Immature natural killer cell (primary cell): ENCODE data around the gene ANO1. TPM values are rescaled to one million over a fixed set of nuclear protein-coding genes. Genes with fewer than 3 reads are reported as not detected.
"Not testable (repeated sequence)": the region's sequence is repeated elsewhere in the genome, so short reads cannot be mapped to it uniquely, and the experiment has no call there.

Experiments used
- DNase-seq, 3 donors: peaks; one replicate each; pipeline ENCODE4 v3.0.0; 2022; ENCODE audit warnings: mixed read lengths in 1 of 3
- H3K27ac Mint-ChIP-seq, 6 donors: one replicate each; pipeline ENCODE4 v1.8.0; 2020; ENCODE audit warnings: mixed read lengths in 6 of 6, mild to moderate bottlenecking in 5 of 6, inconsistent platforms in 4 of 6, moderate library complexity in 3 of 6
- H3K27me3 Mint-ChIP-seq, 3 donors: one replicate each; pipeline ENCODE4 v1.8.0; 2020 to 2021; ENCODE audit warnings: low read depth in 3 of 3, mild to moderate bottlenecking in 3 of 3, mixed read lengths in 3 of 3, moderate library complexity in 3 of 3, inconsistent platforms in 1 of 3
- H3K36me3 Mint-ChIP-seq, 3 donors: one replicate each; pipeline ENCODE4 v1.8.0; 2020; ENCODE audit warnings: mixed read lengths in 3 of 3, inconsistent platforms in 2 of 3, mild to moderate bottlenecking in 2 of 3
- H3K4me1 Mint-ChIP-seq, 2 donors: one replicate each; pipeline ENCODE4 v1.8.0; 2020; ENCODE audit warnings: inconsistent platforms in 2 of 2, mild to moderate bottlenecking in 2 of 2, mixed read lengths in 2 of 2, moderate library complexity in 1 of 2
- H3K4me3 Mint-ChIP-seq, 5 donors: one replicate each; pipeline ENCODE4 v1.8.0; 2020; ENCODE audit warnings: mild to moderate bottlenecking in 5 of 5, mixed read lengths in 5 of 5, inconsistent platforms in 3 of 5, moderate library complexity in 3 of 5
- H3K9me3 Mint-ChIP-seq, 6 donors: one replicate each; pipeline ENCODE4 v1.8.0; 2020; ENCODE audit warnings: mild to moderate bottlenecking in 6 of 6, mixed read lengths in 6 of 6, inconsistent platforms in 4 of 6, moderate library complexity in 3 of 6
- polyA plus RNA-seq, 3 donors: library from polyadenylated mRNA; unstranded; fragments of 300-500 nt; fragmentation: Illumina TruSeq; gene quantifications; one replicate each; pipeline ENCODE4 v1.2.3, GENCODE V29; 2021

ANO1 gene
- polyA plus RNA-seq, 3 donors from 2014 or later: not detected

GRCh38 chr11:70192666-70193410, 114.7 kb downstream of the ANO1 start:
- Mint-ChIP-seq H3K27me3 (peaks cover 2 to 15% (median 8%) of the 10 kb centered on the region in 3 donors), H3K4me1 (no peaks in the 10 kb centered on the region), H3K36me3 (no peaks in the 10 kb centered on the region), H3K9me3 (no peaks in the 10 kb centered on the region), H3K27ac (peak overlapping the region in 1 of 6 donors; percentile 57), H3K4me3 (no peak overlapping the region)
- no peak for DNase-seq

- DNase-seq: no peak
- no peaks in the 10 kb centered on the region for H3K36me3 Mint-ChIP-seq
- no peak overlapping the region for H3K4me3 Mint-ChIP-seq
- H3K9me3 Mint-ChIP-seq: no peaks in the 10 kb centered on the region
- H3K4me1 Mint-ChIP-seq: no peaks in the 10 kb centered on the region
- H3K27ac Mint-ChIP-seq: no peak overlapping the region
- H3K27me3 Mint-ChIP-seq: peaks cover 0 to 15% (median 6%) of the 10 kb centered on the region in 3 donors
Observed at GRCh38 chr11:70193411-70194292, 115.5 kb downstream of the ANO1 start.

- Mint-ChIP-seq H3K36me3 (no peaks in the 10 kb centered on the region), H3K4me3 (no peak overlapping the region)
Observed at GRCh38 chr11:70194792-70195791, 117.0 kb downstream of the ANO1 start.

GRCh38 chr11:70200212-70200844, 122.2 kb downstream of the ANO1 start:
- peaks cover 25 to 28% of the 10 kb centered on the region in 2 donors for H3K4me1 Mint-ChIP-seq
- DNase-seq: no peak
- H3K27ac Mint-ChIP-seq: no peak overlapping the region
- no peaks in the 10 kb centered on the region for H3K36me3 Mint-ChIP-seq
- no peaks in the 10 kb centered on the region for H3K9me3 Mint-ChIP-seq
- no peak overlapping the region for H3K4me3 Mint-ChIP-seq
- peaks cover 9 to 25% (median 22%) of the 10 kb centered on the region in 3 donors for H3K27me3 Mint-ChIP-seq

More at GRCh38 chr11:70194792-70195791, 117.0 kb downstream of the ANO1 start:
- Mint-ChIP-seq H3K4me1 (no peaks in the 10 kb centered on the region), H3K27me3 (peaks cover 0 to 10% (median 4%) of the 10 kb centered on the region in 3 donors), H3K27ac (no peak overlapping the region), H3K9me3 (no peaks in the 10 kb centered on the region)
- DNase-seq: no peak

- not testable (repeated sequence) for H3K9me3 Mint-ChIP-seq, H3K36me3 Mint-ChIP-seq, DNase-seq
- Mint-ChIP-seq H3K27me3 (peaks cover 11 to 25% (median 22%) of the 10 kb centered on the region in 3 donors), H3K4me1 (peaks cover 33 to 35% of the 10 kb centered on the region in 2 donors), H3K27ac (peak overlapping the region in 1 of 6 donors; percentile 40), H3K4me3 (peak overlapping the region in 2 of 5 donors; percentile 21 to 27)
Observed at GRCh38 chr11:70201047-70201446, 122.9 kb downstream of the ANO1 start.

GRCh38 chr11:70201882-70202861, 124.1 kb downstream of the ANO1 start:
- Mint-ChIP-seq H3K27ac (peak overlapping the region; percentile 86 to 97 (median 92)), H3K9me3 (no peaks in the 10 kb centered on the region)

GRCh38 chr11:70202920-70203750, 125.0 kb downstream of the ANO1 start, which contains the start of gene FADD:
Gene FADD, plus strand, starts transcription at chr11:70203296. Its CDS starts 164 bp downstream, at chr11:70203460.
- Mint-ChIP-seq H3K27me3 (peaks cover 12 to 23% (median 22%) of the 10 kb centered on the region in 3 donors), H3K4me1 (peaks cover 38 to 50% of the 10 kb centered on the region in 2 donors), H3K9me3 (no peaks in the 10 kb centered on the region), H3K27ac (peak within 1 kb of the TSS; percentile 92 to 97 (median 96)), H3K36me3 (peaks cover 0 to 12% (median 3%) of the 10 kb centered on the region in 3 donors), H3K4me3 (peak within 1 kb of the TSS; percentile 89 to 97 (median 96))
- DNase-seq: peak; percentile 88 to 92 (median 90)

More at GRCh38 chr11:70201882-70202861, 124.1 kb downstream of the ANO1 start:
- H3K4me1 Mint-ChIP-seq: peaks cover 38 to 44% of the 10 kb centered on the region in 2 donors
- peak in 1 of 3 donors; percentile 14 for DNase-seq
- H3K27me3 Mint-ChIP-seq: peaks cover 12 to 23% (median 22%) of the 10 kb centered on the region in 3 donors
- H3K4me3 Mint-ChIP-seq: peak overlapping the region; percentile 89 to 97 (median 91)
- peaks cover 0 to 8% (median 3%) of the 10 kb centered on the region in 3 donors for H3K36me3 Mint-ChIP-seq

GRCh38 chr11:70203751-70204465, 125.8 kb downstream of the ANO1 start:
- Mint-ChIP-seq H3K27me3 (peaks cover 12 to 23% (median 22%) of the 10 kb centered on the region in 3 donors), H3K27ac (peak overlapping the region; percentile 90 to 97 (median 96)), H3K36me3 (peaks cover 6 to 18% (median 7%) of the 10 kb centered on the region in 3 donors), H3K9me3 (no peaks in the 10 kb centered on the region), H3K4me3 (peak overlapping the region; percentile 89 to 97 (median 96)), H3K4me1 (peaks cover 38 to 56% of the 10 kb centered on the region in 2 donors)
- DNase-seq: peak; percentile 79 to 85 (median 83)

GRCh38 chr11:70204466-70204799, 126.3 kb downstream of the ANO1 start:
- H3K27me3 Mint-ChIP-seq: peaks cover 12 to 23% (median 22%) of the 10 kb centered on the region in 3 donors
- DNase-seq: no peak
- H3K9me3 Mint-ChIP-seq: no peaks in the 10 kb centered on the region
- peak overlapping the region; percentile 90 to 97 (median 96) for H3K27ac Mint-ChIP-seq
- peaks cover 9 to 23% (median 9%) of the 10 kb centered on the region in 3 donors for H3K36me3 Mint-ChIP-seq
- peaks cover 41 to 61% of the 10 kb centered on the region in 2 donors for H3K4me1 Mint-ChIP-seq
- peak overlapping the region; percentile 89 to 97 (median 96) for H3K4me3 Mint-ChIP-seq

GRCh38 chr11:70205049-70205725, 127.1 kb downstream of the ANO1 start:
- Mint-ChIP-seq H3K9me3 (no peaks in the 10 kb centered on the region), H3K4me3 (peak overlapping the region; percentile 89 to 97 (median 96)), H3K4me1 (peaks cover 41 to 62% of the 10 kb centered on the region in 2 donors), H3K36me3 (peaks cover 11 to 28% (median 13%) of the 10 kb centered on the region in 3 donors), H3K27ac (peak overlapping the region; percentile 90 to 97 (median 96)), H3K27me3 (peaks cover 12 to 23% (median 22%) of the 10 kb centered on the region in 3 donors)
- no peak for DNase-seq
